Nephron (organoid): ENCODE results near the gene ACTR2.
"Not testable (repeated sequence)": the region's sequence is repeated elsewhere in the genome, so short reads cannot be mapped to it uniquely, and the experiment has no call there.

Source experiments
- H3K27ac Mint-ChIP-seq, 3 experiments: 2 replicates each; pipeline ENCODE4 v1.8.0; 2020; ENCODE audit warnings: mixed read lengths in 3 of 3, mild to moderate bottlenecking in 2 of 3, moderate library complexity in 1 of 3
- H3K27me3 Mint-ChIP-seq: 2 replicates; pipeline ENCODE4 v1.8.0; 2021; ENCODE audit warnings: low read depth, mild to moderate bottlenecking, moderate library complexity, mixed read lengths
- H3K36me3 Mint-ChIP-seq: 2 replicates; pipeline ENCODE4 v1.8.0; 2020; ENCODE audit warnings: low read depth, mixed read lengths
- H3K4me1 Mint-ChIP-seq: 2 replicates; pipeline ENCODE4 v1.8.0; 2020; ENCODE audit warnings: mixed read lengths
- H3K4me3 Mint-ChIP-seq, 3 experiments: 2 replicates each; pipeline ENCODE4 v1.8.0; 2020; ENCODE audit warnings: mild to moderate bottlenecking in 3 of 3, mixed read lengths in 3 of 3, moderate library complexity in 2 of 3
- H3K9me3 Mint-ChIP-seq: 2 replicates; pipeline ENCODE4 v1.8.0; 2020; ENCODE audit warnings: mixed read lengths
- TF ChIP-seq, protein P1 (sequence below), 3 experiments: fragments of 200-600 bp; sonication (generic); IDR thresholded peaks; one replicate each; pipeline ENCODE4 v1.5.0; 2021; ENCODE audit warnings: antibody characterized with exemption in 3 of 3; ENCODE audit not compliant: unreplicated experiment in 3 of 3

ACTR2 gene

DNA sequence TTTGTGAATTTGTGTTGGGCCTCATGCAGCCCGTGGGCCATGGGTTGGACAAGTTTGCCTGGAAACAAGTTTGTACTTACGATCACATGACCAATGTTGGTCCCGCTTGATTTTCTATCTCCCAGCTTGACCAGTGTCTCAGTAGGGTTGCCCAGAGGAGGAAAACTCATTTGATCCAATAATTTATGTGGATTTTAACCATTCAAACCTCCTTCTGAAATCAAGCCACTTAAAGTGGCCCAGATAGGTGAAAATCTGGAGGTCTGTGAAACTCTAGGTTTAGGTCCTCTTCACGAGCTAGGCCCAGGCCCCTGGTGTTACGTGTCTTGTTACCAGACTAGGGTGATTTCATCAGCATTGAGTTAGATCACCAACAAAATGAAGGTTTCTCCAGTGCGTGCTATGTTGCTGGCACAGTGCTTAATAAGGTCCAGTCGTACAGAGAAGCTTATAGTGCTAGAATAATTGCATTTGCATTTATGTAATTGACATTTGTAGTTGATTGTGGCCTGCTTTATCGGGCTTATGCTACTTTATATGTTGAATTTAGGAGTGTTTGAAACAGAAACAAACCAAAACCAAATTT is 4.4 kb downstream of the ACTR2 start:
- TF ChIP-seq, protein P1, sequence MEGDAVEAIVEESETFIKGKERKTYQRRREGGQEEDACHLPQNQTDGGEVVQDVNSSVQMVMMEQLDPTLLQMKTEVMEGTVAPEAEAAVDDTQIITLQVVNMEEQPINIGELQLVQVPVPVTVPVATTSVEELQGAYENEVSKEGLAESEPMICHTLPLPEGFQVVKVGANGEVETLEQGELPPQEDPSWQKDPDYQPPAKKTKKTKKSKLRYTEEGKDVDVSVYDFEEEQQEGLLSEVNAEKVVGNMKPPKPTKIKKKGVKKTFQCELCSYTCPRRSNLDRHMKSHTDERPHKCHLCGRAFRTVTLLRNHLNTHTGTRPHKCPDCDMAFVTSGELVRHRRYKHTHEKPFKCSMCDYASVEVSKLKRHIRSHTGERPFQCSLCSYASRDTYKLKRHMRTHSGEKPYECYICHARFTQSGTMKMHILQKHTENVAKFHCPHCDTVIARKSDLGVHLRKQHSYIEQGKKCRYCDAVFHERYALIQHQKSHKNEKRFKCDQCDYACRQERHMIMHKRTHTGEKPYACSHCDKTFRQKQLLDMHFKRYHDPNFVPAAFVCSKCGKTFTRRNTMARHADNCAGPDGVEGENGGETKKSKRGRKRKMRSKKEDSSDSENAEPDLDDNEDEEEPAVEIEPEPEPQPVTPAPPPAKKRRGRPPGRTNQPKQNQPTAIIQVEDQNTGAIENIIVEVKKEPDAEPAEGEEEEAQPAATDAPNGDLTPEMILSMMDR (IDR thresholded peaks at IDR 0.05; ENCODE audit: unreplicated experiment in 3 of 3) = no peak
- Mint-ChIP-seq H3K27ac (peak overlapping the region in 1 of 3 experiments; percentile 29), H3K36me3 (peaks cover 16% of the 10 kb centered on the region), H3K9me3 (no peaks in the 10 kb centered on the region), H3K27me3 (no peaks in the 10 kb centered on the region), H3K4me1 (peaks cover 16% of the 10 kb centered on the region), H3K4me3 (no peak overlapping the region)

DNA sequence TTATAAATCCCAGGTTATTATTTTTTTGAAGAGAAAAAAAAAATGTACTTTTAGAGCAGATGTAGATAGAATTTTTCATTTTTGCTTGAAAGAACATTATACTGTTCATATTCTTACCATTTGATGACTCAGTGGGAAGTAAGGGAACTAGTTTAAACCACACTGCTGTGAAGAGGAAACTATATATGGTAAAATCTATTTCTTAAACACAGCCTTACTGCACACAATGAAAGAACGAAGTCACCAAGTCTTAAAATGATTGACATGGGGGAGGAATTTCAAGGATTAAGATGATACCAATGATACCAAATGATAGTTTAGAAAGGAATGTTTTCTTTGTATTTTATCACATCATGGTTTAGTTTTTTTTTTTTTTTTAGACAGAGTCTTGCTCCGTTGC is 5.0 kb downstream of the ACTR2 start:
- Mint-ChIP-seq H3K36me3 (peaks cover 16% of the 10 kb centered on the region), H3K4me3 (no peak overlapping the region), H3K4me1 (peaks cover 15% of the 10 kb centered on the region), H3K27ac (no peak overlapping the region), H3K9me3 (no peaks in the 10 kb centered on the region), H3K27me3 (no peaks in the 10 kb centered on the region)
- TF ChIP-seq, protein P1 (IDR thresholded peaks at IDR 0.05; ENCODE audit: unreplicated experiment in 3 of 3) = no peak

DNA sequence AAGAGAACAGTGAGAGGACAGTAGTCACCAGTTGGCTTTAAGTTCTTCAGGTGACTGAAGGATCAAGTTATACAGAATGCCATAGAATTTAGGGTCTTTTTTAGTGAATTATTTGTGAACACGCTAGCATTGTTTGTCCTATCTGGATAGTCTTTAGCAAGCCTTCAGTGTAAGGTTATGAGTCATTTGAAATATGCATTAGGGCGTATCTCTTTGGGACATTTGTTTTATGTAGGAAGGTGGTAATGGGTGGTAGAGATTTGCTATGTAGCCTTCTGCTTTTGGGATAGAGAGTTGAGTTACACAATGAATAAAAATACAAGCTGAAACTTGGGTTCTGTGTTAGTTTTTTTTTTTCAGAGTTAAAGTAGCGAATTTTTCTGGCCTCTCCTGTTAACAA is 13.0 kb downstream of the ACTR2 start:
- H3K9me3 Mint-ChIP-seq = no peaks in the 10 kb centered on the region
- H3K4me3 Mint-ChIP-seq = no peak overlapping the region
- peaks cover 32% of the 10 kb centered on the region for H3K36me3 Mint-ChIP-seq
- H3K27me3 Mint-ChIP-seq = no peaks in the 10 kb centered on the region
- H3K4me1 Mint-ChIP-seq = no peaks in the 10 kb centered on the region
- TF ChIP-seq, protein P1 (IDR thresholded peaks at IDR 0.05; ENCODE audit: unreplicated experiment in 3 of 3) = no peak
- H3K27ac Mint-ChIP-seq = no peak overlapping the region

GRCh38 chr2:65244452-65244851 is 16.8 kb downstream of the ACTR2 start:
- not testable (repeated sequence) for H3K4me1 Mint-ChIP-seq, H3K4me3 Mint-ChIP-seq

DNA sequence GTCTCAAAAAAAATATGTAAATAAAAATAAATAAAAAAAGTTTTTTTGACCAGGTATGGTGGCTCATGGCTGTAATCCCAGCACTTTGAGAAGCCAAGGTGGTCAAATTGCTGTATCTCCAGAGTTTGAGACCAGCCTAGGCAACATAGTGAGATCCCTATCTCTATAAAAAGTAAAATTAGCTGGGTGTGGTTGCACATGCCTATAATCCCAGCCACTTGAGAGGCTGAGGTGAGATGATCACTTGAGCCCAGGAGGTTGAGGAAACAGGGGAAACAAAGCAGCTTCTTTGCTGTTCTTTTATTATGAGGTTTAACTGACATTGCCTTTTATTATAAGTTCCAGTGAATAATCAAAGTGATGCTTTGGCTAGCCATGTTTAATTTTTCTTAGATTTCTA is 25.0 kb downstream of the ACTR2 start:
- peaks cover 54% of the 10 kb centered on the region for H3K36me3 Mint-ChIP-seq
- H3K27me3 Mint-ChIP-seq = no peaks in the 10 kb centered on the region
- no peaks in the 10 kb centered on the region for H3K4me1 Mint-ChIP-seq
- no peak overlapping the region for H3K27ac Mint-ChIP-seq
- TF ChIP-seq, protein P1 (IDR thresholded peaks at IDR 0.05; ENCODE audit: unreplicated experiment in 3 of 3) = no peak
- no peaks in the 10 kb centered on the region for H3K9me3 Mint-ChIP-seq
- H3K4me3 Mint-ChIP-seq = no peak overlapping the region

More at GRCh38 chr2:65244452-65244851, 16.8 kb downstream of the ACTR2 start:
- not testable (repeated sequence) for H3K27ac Mint-ChIP-seq, H3K9me3 Mint-ChIP-seq, H3K27me3 Mint-ChIP-seq
- H3K36me3 Mint-ChIP-seq = peaks cover 50% of the 10 kb centered on the region

DNA sequence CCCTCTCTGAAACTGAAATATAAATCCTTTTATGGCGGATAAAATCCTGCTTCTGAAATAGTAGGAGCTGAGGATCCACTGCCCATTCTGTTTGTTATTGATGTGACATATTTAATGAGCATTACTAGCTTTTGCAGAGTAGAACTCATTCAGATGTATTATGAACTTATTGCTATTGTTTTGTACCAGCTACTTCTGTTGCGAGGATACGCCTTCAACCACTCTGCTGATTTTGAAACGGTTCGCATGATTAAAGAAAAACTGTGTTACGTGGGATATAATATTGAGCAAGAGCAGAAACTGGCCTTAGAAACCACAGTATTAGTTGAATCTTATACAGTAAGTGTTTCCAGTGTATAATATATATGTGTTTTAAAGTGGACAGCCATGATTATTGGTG is 27.7 kb downstream of the ACTR2 start:
- H3K27me3 Mint-ChIP-seq = no peaks in the 10 kb centered on the region

More for the DNA sequence above, 27.7 kb downstream of the ACTR2 start:
- H3K9me3 Mint-ChIP-seq = no peaks in the 10 kb centered on the region
- no peak overlapping the region for H3K27ac Mint-ChIP-seq
- no peak overlapping the region for H3K4me3 Mint-ChIP-seq
- TF ChIP-seq, protein P1 (IDR thresholded peaks at IDR 0.05; ENCODE audit: unreplicated experiment in 3 of 3) = no peak
- no peaks in the 10 kb centered on the region for H3K4me1 Mint-ChIP-seq
- peaks cover 58% of the 10 kb centered on the region for H3K36me3 Mint-ChIP-seq
